Stimulated activated naive CD8-positive, alpha-beta T cell treated with anti-CD3 and anti-CD28 coated beads, Interleukin-15, amount 100 ng/mL, for 72 hours (primary cell): ENCODE data around the gene NHS.

Experiments used
- ATAC-seq: fragments of 150-1000 bp; cut with Tn5 transposase; 2 replicates; pipeline ENCODE4 v1.10.0; 2021; ENCODE audit warnings: mild to moderate bottlenecking, moderate library complexity
- DNase-seq, 2 donors: peaks; one replicate each; pipeline ENCODE4 v3.0.0; 2021 to 2022
- H3K27ac Mint-ChIP-seq, 2 donors: one replicate each; pipeline ENCODE4 v1.8.0; 2022; ENCODE audit warnings: mild to moderate bottlenecking in 2 of 2, mixed read lengths in 2 of 2, moderate library complexity in 2 of 2
- H3K27me3 Mint-ChIP-seq: one replicate; pipeline ENCODE4 v1.8.0; 2022; ENCODE audit warnings: mixed read lengths
- H3K4me1 Mint-ChIP-seq: one replicate; pipeline ENCODE4 v1.8.0; 2022; ENCODE audit warnings: mild to moderate bottlenecking, mixed read lengths
- H3K4me3 Mint-ChIP-seq, 2 donors: one replicate each; pipeline ENCODE4 v1.8.0; 2022; ENCODE audit warnings: mild to moderate bottlenecking in 2 of 2, mixed read lengths in 2 of 2, moderate library complexity in 1 of 2
- H3K9me3 Mint-ChIP-seq, 2 donors: one replicate each; pipeline ENCODE4 v1.8.0; 2022; ENCODE audit warnings: mixed read lengths in 2 of 2

NHS gene

DNA sequence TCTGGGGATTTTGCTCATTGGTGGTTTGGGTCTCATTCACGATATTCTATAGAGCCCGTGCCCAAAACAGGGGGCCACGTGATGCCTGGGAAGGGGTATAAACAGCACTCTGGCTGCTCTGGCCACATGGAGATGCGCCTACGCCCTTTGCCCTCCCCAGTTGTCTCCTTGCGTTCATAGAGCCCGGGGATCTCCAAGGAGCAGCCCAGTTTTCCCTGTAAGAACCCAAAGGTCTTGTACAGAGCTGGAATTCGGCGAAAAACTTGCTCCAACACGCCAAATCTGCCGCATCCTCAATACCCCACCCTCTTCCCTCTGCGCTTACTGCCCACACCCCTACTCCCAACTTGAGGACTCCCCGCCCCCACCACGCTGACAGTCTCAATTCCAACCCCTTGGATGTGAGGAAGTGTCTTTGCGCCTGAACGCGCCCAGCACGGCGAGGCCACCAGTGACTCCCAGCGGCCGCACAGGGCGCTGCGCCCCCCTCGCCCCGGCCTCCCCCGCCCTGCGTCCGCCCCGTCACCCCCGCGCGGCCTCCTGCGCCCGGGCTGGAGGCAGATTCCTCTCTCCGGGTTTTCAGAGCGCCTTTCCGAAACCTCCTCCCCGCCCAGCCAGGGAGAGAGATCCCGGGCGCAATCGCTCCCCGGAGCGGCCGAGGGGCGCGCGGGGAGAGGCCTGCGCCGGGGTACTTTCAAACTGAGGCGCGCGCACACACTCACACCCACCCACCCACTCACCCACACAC lies at the start of gene NHS:
Gene NHS (plus strand): TSS at position 582 of the 748 bp plus-strand sequence. CDS start 558 bp downstream, outside the sequence.
- Mint-ChIP-seq H3K4me3 (peak within 1 kb of the TSS; percentile 77 to 81), H3K27me3 (peaks cover 58% of the 10 kb centered on the region)

GRCh38 chrX:17328837-17329236 lies 46.2 kb upstream of the NHS start:
- no peak overlapping the region for H3K4me3 Mint-ChIP-seq
- ATAC-seq, result no peak
- DNase-seq, result no peak
- no peak overlapping the region for H3K27ac Mint-ChIP-seq
- H3K27me3 Mint-ChIP-seq, result peaks cover 7% of the 10 kb centered on the region
- H3K4me1 Mint-ChIP-seq, result no peaks in the 10 kb centered on the region
- H3K9me3 Mint-ChIP-seq, result no peaks in the 10 kb centered on the region

More for the DNA sequence above, at the start of gene NHS:
- H3K9me3 Mint-ChIP-seq, result peaks cover 0 to 2% of the 10 kb centered on the region in 2 donors
- peaks cover 23% of the 10 kb centered on the region for H3K4me1 Mint-ChIP-seq
- no peak within 1 kb of the TSS for H3K27ac Mint-ChIP-seq
- ATAC-seq, result peak; percentile 31
- DNase-seq, result peak; percentile 30 to 46

DNA sequence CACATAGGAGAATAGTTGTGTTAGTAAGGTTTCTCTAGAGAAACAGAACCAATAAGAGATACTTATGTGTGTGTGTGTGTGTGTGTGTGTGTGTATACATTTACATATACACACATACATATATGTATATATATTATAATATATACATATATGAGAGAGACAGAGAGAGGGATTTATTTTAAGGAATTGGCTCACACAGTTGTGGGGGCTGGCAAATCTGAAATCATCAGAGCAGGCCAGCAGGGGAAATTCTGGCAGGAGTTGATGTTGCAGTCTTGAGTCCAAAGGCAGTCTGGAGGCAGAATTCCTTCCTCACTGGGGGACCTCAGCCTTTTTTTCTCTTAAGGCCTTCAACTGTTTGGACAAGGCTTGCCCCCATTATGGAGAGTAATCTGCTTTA lies 38.6 kb upstream of the NHS start:
- Mint-ChIP-seq H3K27ac (no peak overlapping the region), H3K9me3 (no peaks in the 10 kb centered on the region)
- no peak for ATAC-seq

DNA sequence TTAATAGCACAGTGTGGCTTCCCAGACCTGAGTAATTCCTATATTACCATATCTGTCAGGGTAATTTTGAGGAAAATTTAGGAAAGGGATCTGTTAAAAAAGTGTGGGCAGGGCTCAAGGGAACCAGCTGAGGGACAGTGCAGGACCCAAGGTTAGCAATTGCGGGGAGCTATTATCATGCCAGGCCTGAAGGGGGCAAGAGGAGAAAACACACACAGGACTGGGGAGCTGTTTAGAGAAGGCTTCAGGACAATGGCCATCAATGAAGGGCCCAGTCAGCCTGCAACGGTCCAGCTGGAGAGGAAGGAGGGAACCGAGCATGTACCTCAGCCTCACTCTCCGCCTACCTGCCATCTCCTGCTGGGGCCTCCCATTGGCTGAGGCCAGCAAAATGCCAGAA lies 19.0 kb upstream of the NHS start:
- Mint-ChIP-seq H3K27ac (no peak overlapping the region), H3K4me3 (no peak overlapping the region), H3K4me1 (peaks cover 9% of the 10 kb centered on the region), H3K9me3 (peaks cover 0 to 8% of the 10 kb centered on the region in 2 donors), H3K27me3 (peaks cover 15% of the 10 kb centered on the region)
- ATAC-seq (no peak), DNase-seq (no peak)

More for the DNA sequence above, 38.6 kb upstream of the NHS start:
- Mint-ChIP-seq H3K4me1 (no peaks in the 10 kb centered on the region), H3K4me3 (no peak overlapping the region), H3K27me3 (no peaks in the 10 kb centered on the region)
- DNase-seq, result no peak

GRCh38 chrX:17359500-17359899 lies 15.5 kb upstream of the NHS start:
- peaks cover 21% of the 10 kb centered on the region for H3K27me3 Mint-ChIP-seq
- no peaks in the 10 kb centered on the region for H3K9me3 Mint-ChIP-seq
- ATAC-seq, result peak; percentile 63
- H3K27ac Mint-ChIP-seq, result peak overlapping the region in 1 of 2 donors; percentile 63
- H3K4me3 Mint-ChIP-seq, result no peak overlapping the region
- peaks cover 9% of the 10 kb centered on the region for H3K4me1 Mint-ChIP-seq
- DNase-seq, result no peak

- peaks cover 9% of the 10 kb centered on the region for H3K4me1 Mint-ChIP-seq
- H3K27ac Mint-ChIP-seq, result no peak overlapping the region
- no peaks in the 10 kb centered on the region for H3K9me3 Mint-ChIP-seq
- DNase-seq, result no peak
- H3K4me3 Mint-ChIP-seq, result no peak overlapping the region
- ATAC-seq, result no peak
- H3K27me3 Mint-ChIP-seq, result peaks cover 21% of the 10 kb centered on the region
Observed at GRCh38 chrX:17361620-17362019, 13.4 kb upstream of the NHS start.

DNA sequence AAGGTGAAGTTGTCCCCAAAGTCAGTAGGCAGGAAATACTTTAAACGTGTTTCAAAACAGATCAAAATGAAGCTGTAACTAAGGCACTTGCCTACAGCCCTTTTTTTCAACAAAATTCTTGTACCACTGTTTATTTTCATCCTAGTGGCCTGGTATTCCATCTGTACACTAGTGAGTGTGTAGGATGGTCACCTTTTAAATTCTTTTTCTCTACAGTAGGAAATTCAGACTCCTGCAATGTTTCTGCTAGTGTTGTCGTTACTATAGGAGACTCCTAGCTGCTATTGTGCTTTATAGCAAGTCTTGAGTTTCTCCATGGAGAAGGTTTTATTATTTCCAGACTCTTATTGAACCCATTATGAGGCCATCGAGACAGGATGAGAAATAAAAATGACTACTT lies 7.0 kb upstream of the NHS start:
- DNase-seq (no peak), ATAC-seq (no peak)

GRCh38 chrX:17369309-17369708 lies 5.7 kb upstream of the NHS start:
- H3K4me1 Mint-ChIP-seq, result no peaks in the 10 kb centered on the region
- no peak overlapping the region for H3K4me3 Mint-ChIP-seq
- H3K9me3 Mint-ChIP-seq, result no peaks in the 10 kb centered on the region
- H3K27ac Mint-ChIP-seq, result no peak overlapping the region
- ATAC-seq, result no peak
- H3K27me3 Mint-ChIP-seq, result peaks cover 42% of the 10 kb centered on the region
- no peak for DNase-seq

More for the DNA sequence above, 7.0 kb upstream of the NHS start:
- no peaks in the 10 kb centered on the region for H3K9me3 Mint-ChIP-seq
- H3K27ac Mint-ChIP-seq, result no peak overlapping the region
- no peak overlapping the region for H3K4me3 Mint-ChIP-seq
- H3K27me3 Mint-ChIP-seq, result peaks cover 35% of the 10 kb centered on the region
- no peaks in the 10 kb centered on the region for H3K4me1 Mint-ChIP-seq

- ATAC-seq (no peak), DNase-seq (no peak)
- H3K27me3 Mint-ChIP-seq, result peaks cover 50% of the 10 kb centered on the region
- no peak overlapping the region for H3K27ac Mint-ChIP-seq
- H3K4me1 Mint-ChIP-seq, result no peaks in the 10 kb centered on the region
- no peaks in the 10 kb centered on the region for H3K9me3 Mint-ChIP-seq
- H3K4me3 Mint-ChIP-seq, result no peak overlapping the region
Observed at GRCh38 chrX:17370191-17370590, 4.8 kb upstream of the NHS start.

DNA sequence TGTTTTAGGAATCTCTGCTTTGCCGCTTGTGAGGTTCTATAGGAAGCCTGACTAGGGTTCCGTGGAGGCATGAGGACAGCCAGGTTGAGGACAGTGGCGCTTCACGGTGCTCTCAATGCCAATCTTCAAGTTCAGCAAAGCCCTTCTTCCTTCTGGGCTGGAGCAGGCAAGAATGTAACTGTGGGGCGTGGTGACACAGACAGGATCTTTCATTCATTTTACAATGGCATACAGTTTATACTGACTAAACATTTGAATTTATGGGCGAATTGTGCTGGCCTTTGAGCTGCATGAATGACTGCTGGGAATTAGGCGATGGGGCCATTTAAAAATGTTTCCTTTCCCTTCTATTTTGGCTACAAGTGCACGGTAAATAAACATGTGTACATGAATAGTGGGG lies 2.9 kb upstream of the NHS start:
- peaks cover 50% of the 10 kb centered on the region for H3K27me3 Mint-ChIP-seq
- DNase-seq, result no peak
- H3K4me1 Mint-ChIP-seq, result peaks cover 2% of the 10 kb centered on the region
- no peak overlapping the region for H3K4me3 Mint-ChIP-seq
- no peak for ATAC-seq
- H3K27ac Mint-ChIP-seq, result no peak overlapping the region
- no peaks in the 10 kb centered on the region for H3K9me3 Mint-ChIP-seq

DNA sequence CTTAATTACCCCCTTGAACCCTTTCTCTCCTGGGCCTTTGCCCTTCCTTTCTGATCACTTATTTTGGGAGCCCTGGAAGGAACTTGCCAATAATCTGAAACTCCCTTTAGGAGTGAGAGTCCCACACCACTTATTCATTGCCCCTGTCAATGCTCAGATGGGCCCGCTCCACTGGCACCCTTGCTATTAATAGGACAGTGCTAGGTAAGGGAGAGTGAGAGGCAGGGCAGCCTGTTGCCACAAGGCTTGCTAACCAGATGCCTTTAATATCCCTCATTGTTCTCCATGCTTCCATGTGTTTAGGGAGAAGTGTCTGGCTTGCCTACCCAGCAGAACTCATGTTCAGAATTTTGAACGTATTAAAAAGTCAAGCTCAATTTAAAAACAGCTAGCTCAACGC lies 1.7 kb upstream of the NHS start:
- Mint-ChIP-seq H3K27me3 (peaks cover 54% of the 10 kb centered on the region), H3K4me3 (no peak overlapping the region), H3K4me1 (peaks cover 15% of the 10 kb centered on the region), H3K27ac (no peak overlapping the region), H3K9me3 (no peaks in the 10 kb centered on the region)
- DNase-seq (no peak), ATAC-seq (no peak)

DNA sequence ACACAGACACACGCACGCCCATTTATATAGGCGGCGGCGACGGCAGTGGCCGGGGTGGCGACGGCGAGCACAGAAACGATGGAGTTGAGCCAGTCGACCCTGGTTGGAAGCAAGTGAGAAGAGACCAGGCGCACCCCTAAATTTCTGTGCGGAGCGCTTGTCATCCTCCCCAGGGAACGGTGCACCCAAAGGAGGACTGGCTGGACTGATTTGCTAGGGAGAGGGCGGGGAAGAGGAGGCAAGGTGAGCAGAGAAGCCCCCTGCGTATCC lies 302 bp downstream of the NHS start:
- Mint-ChIP-seq H3K27me3 (peaks cover 58% of the 10 kb centered on the region), H3K4me3 (peak overlapping the region; percentile 45 to 81), H3K4me1 (peaks cover 23% of the 10 kb centered on the region)

GRCh38 chrX:17375637-17376430 lies 834 bp downstream of the NHS start:
- Mint-ChIP-seq H3K4me1 (peaks cover 23% of the 10 kb centered on the region), H3K9me3 (peaks cover 4 to 5% of the 10 kb centered on the region in 2 donors), H3K4me3 (peak overlapping the region; percentile 77 to 81), H3K27me3 (peaks cover 60% of the 10 kb centered on the region), H3K27ac (no peak overlapping the region)
- DNase-seq (peak in 1 of 2 donors; percentile 8), ATAC-seq (no peak)

More for the DNA sequence above, 302 bp downstream of the NHS start:
- ATAC-seq (no peak), DNase-seq (peak; percentile 6 to 9)
- Mint-ChIP-seq H3K9me3 (peaks cover 0 to 5% of the 10 kb centered on the region in 2 donors), H3K27ac (no peak overlapping the region)

DNA sequence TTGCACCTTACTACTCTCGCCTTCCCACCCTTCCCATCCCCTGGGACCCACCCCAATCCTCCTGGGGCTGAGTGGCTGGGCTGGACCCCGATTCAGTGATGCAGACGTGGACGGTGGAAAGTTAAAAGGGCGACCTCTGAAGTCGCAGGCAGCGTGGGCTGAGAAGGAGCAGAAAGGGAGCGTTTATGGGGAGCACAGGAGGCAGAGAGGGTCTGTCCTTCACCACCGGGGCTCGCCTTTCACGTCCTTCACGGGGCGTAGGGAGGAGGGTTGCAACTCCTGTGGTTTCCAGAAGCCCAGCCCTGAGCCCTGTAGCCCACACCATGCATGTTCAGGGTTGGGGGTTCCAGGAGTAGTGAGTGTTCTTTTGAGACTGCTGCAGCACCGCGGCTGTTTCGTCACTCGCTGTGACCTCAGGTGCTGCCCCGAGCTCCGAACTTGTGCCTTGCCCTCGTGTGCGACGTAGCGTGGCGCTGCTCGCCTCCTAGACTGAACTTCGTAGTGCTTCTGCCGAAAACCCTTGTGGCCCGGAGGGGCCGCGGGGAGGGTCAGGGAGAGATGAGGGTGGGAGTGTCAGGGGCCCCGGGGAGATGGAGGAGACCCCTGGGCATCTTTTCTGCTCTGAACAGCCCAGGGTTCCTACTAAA lies 1.6 kb downstream of the NHS start:
- ATAC-seq, result peak; percentile 55

GRCh38 chrX:17377091-17377717 lies 2.2 kb downstream of the NHS start:
- ATAC-seq (peak; percentile 80), DNase-seq (peak; percentile 45 to 70)
- H3K4me1 Mint-ChIP-seq, result peaks cover 23% of the 10 kb centered on the region
- peak overlapping the region; percentile 77 to 81 for H3K4me3 Mint-ChIP-seq
- peaks cover 12 to 14% of the 10 kb centered on the region in 2 donors for H3K9me3 Mint-ChIP-seq
- H3K27me3 Mint-ChIP-seq, result peaks cover 60% of the 10 kb centered on the region
- peak overlapping the region; percentile 82 to 90 for H3K27ac Mint-ChIP-seq

More for the DNA sequence above, 1.6 kb downstream of the NHS start:
- peak; percentile 34 to 41 for DNase-seq
- Mint-ChIP-seq H3K27ac (peak overlapping the region in 1 of 2 donors; percentile 76), H3K4me1 (peaks cover 23% of the 10 kb centered on the region), H3K4me3 (peak overlapping the region; percentile 77 to 81), H3K9me3 (peaks cover 6 to 8% of the 10 kb centered on the region in 2 donors), H3K27me3 (peaks cover 64% of the 10 kb centered on the region)
